EL (cell line): ENCODE measurements around the gene FANCI.

Experiments
- DNase-seq: peaks from one replicate; pipeline ENCODE4 v3.0.0-alpha.2; 2016

Gene FANCI

DNA sequence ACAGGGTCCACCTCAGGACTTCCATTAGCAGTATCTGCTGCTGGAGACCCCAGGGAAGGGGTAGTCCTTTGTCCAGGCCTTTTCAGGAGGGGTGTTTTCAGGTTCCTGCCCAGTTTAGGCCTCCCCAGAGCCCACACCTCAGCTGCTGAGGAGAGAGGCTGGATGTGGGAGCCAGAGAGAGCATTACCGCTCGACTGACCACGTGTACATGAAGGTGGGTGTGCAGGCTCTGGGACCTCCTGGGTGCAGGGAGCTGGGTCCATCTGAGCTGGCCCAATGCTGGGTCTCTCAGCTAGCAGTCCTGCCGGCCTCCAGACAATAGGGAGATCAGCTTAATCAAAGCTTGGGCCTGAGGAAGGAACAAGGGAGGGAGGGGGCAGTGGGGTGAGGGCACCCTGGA lies 120.0 kb downstream of the FANCI start:
- DNase-seq: no peak

DNA sequence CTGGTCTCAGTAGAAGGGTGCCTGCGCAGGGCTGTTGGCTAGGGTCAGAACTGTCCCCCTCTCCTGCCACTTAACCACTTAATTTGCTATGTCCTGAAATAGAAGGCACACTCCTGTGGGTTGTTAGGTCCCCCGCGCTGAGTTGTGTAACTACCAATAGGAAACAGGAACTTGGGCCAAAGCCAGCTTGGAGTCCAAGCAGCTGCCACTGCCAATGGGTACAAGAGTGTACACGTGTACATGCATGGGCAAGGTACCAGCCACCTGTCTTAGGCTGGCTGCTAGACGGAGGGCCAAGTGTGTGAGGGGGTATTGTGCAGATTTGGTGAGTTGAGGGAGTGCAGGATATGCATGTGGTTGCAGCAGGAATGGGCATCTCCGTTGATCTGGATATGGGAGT lies 120.6 kb downstream of the FANCI start:
- DNase-seq: no peak

DNA sequence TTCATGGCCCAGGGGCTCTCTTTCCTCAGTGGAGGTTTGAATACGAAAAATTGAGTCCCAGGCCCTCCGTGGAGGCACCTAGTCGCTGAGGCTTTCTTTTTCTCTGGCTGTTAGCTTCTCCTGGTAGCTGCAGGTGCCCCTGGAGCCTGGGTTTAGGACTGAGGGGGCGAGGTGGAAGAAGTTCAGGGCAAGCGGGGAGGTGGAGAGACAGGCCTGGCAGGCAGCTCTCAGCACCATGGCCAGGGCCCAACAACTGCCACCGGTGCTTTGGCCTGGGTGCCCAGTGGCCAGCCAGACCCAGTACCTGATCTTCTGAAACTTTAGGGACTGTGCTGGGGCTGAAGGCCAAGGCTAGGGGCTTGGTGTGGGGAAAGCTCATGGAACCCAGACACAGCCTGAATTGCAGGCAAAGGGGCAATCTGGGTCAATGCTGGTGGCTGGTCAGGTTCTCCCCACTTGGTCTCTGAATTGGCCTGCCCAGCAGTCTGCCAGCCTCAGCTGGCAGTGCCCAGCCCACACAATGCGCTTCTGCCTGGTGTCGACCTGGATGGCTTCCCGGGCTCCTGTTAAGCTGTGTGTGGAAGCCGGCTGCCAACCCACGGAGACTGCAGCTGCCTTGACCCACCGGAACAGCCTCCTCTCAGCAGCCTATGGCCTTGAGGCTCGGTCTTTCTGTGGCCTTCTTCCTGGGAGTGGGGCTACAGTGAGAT lies 121.1 kb downstream of the FANCI start:
- DNase-seq: no peak

DNA sequence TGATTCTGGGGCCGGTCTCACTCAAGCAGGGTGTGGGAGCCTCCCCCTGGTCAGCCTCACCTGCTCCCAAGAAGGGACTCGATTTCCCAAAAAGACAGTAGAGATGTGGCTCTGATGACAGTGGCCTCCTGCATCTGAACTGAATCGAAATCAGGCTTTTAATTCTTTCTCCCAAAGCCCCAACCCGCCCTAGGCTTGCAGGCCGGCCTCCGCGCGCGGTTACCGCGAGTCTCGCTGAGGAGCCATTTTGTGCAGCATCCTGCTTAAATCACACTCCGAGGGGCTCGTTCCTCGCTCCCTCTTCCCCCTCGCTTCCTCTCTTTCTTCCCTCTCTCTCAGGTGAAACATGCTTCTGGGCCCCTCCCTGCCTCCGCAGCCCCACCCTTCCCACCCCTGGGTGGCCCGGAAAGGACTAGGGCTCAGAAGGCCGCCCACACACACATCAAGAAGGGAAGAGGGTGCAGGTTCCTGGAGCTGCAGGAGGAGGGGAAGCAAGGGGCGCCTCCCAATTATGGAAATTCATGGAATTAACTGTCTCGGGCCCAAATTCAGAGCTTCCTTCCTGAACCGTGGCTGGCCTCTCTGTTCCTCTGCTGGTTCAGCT lies 121.8 kb downstream of the FANCI start:
- no peak for DNase-seq
